GM12864 (cell line): Measurements from ENCODE around the gene KNCN.

Experiments used
- DNase-seq: peaks from one replicate; pipeline ENCODE4 v3.0.0-alpha.2; 2011; ENCODE audit warnings: low read depth
- H3K4me3 ChIP-seq: 2 replicates; pipeline ENCODE4 v1.5.1; 2011; ENCODE audit warnings: mild to moderate bottlenecking, low read depth, low read length, control low read depth
- TF ChIP-seq, protein P1 (sequence below): IDR thresholded peaks from 2 replicates; pipeline ENCODE4 v1.5.1; 2011; ENCODE audit warnings: low read depth, mild to moderate bottlenecking, moderate library complexity, low read length, control low read depth, inconsistent platforms; ENCODE audit errors: missing control alignments

KNCN gene

DNA sequence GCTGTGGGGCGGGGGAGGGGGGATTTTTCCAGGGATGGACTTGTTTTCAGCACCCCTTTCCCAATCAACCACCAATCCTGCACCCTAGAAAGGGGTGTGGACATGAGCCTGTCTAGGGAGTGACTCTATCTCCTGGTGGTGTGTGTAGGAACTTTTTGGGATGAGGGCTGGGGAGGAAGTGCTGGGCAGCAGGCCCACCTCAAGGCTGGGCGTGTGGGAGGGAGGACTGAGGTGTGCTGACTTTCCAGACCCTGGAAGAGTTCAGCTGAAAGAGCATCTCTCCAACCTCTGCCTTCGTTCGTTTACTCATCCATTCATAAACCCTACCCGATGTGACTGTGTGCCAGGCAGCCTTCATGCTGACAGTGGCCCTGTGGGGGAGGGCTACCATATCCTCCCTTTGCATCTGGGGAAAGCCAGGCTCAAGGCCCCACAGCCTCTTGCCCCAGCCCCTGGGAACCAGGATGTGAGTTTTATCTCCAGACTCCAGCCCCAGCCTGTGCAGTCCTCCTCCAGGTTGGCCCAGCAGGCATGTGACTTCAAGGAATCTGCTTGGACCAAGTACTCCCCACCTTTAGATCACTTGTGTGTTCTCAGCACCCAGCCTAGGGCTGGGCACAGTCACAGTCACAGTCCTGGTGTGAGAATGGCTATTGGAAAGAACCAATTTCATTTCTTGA is 6.7 kb downstream of the KNCN start:
- TF ChIP-seq, protein P1, sequence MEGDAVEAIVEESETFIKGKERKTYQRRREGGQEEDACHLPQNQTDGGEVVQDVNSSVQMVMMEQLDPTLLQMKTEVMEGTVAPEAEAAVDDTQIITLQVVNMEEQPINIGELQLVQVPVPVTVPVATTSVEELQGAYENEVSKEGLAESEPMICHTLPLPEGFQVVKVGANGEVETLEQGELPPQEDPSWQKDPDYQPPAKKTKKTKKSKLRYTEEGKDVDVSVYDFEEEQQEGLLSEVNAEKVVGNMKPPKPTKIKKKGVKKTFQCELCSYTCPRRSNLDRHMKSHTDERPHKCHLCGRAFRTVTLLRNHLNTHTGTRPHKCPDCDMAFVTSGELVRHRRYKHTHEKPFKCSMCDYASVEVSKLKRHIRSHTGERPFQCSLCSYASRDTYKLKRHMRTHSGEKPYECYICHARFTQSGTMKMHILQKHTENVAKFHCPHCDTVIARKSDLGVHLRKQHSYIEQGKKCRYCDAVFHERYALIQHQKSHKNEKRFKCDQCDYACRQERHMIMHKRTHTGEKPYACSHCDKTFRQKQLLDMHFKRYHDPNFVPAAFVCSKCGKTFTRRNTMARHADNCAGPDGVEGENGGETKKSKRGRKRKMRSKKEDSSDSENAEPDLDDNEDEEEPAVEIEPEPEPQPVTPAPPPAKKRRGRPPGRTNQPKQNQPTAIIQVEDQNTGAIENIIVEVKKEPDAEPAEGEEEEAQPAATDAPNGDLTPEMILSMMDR = no peak
- DNase-seq = no peak
- H3K4me3 ChIP-seq = no peak overlapping the region

GRCh38 chr1:46543761-46544560 is 7.5 kb downstream of the KNCN start:
- no peak for DNase-seq
- TF ChIP-seq, protein P1 = no peak
- H3K4me3 ChIP-seq = no peak overlapping the region

- H3K4me3 ChIP-seq = no peak overlapping the region
- TF ChIP-seq, protein P1 = no peak
- no peak for DNase-seq
Observed at GRCh38 chr1:46543382-46543760, 8.1 kb downstream of the KNCN start.

GRCh38 chr1:46539972-46540371 is 11.5 kb downstream of the KNCN start:
- no peak for DNase-seq
- H3K4me3 ChIP-seq = no peak overlapping the region
- TF ChIP-seq, protein P1 = no peak

GRCh38 chr1:46538147-46538546 is 13.3 kb downstream of the KNCN start:
- no peak for DNase-seq
- TF ChIP-seq, protein P1 = no peak
- H3K4me3 ChIP-seq = no peak overlapping the region

DNA sequence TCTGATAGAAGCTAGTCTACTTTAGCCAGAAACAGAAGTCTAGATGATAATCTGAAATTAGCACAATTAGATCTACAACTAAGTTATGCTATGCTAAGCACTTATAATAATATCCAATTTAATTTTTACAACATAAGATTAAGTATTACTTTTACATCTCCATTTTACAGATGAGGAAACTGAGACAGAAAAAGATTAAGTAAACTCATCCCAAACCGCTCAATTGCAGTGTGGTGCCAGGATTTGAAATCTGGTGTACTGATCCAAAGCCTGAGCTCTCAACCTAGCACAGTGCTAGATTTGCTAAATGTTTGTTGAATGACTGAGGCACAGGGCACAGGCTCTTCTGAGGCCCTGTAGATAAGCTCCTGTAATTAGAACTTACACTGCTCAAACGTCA is 13.8 kb downstream of the KNCN start:
- TF ChIP-seq, protein P1 = no peak
- H3K4me3 ChIP-seq = no peak overlapping the region
- DNase-seq = no peak

GRCh38 chr1:46536527-46536926 is 14.9 kb downstream of the KNCN start:
- no peak for DNase-seq
- TF ChIP-seq, protein P1 = no peak
- H3K4me3 ChIP-seq = no peak overlapping the region
